CD1c-positive myeloid dendritic cell (primary cell): ENCODE data around the gene SDCBP2.

Experiments
- DNase-seq: peaks from one replicate; pipeline ENCODE4 v3.0.0-alpha.2; 2016; ENCODE audit errors: extremely low spot score

The SDCBP2 gene

DNA sequence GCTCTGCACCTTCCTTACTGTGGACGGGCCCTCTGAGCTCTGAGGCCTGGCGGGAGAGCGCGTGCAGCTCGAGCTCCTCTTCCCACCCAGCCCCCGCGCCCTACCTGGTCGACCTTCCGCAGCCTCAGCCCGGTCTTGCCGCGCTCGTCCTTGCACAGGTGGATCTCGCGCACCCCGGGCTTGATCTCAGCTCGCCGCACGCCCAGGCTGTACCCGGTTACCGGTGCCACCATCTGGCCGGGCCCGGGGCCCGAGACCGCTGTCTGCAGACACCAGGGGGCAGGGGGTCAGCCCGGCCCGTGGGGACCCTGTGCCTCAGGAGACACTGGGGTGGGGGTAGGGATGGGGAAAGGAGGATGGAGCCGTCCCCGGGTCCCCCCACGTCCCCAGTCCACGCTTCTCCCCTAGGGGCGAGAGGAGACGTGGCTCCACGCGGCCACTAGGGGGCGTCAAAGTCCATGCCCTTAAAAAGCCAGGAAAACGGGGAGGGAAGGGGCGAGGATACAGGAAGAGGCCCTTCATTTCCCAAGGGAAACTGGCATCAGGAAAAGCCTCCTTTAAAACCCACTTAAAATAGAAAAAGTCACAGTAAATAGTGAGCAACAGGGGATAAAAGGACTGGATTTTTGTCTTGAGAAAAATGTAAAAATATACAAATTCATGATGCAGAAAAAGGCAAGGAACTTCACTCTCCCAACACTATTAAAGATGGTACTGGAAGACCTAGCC lies 15.5 kb downstream of the SDCBP2 start:
- DNase-seq = peak; percentile 82

DNA sequence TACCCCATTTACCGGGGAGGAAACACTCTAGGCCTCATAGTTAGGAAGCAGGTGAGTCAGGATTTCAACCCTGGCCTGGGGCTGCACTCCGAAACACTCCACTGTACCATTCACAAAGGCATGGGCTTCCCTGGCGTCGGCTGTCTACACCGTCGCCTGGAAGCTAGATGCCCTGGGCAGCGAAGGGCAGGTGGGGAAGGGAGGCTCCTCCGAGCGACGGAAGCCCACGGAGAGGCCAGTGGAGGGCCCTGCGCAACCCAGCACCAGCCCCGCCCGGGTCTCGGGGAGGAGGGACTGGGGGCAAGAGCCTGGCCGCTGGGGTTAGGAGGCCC lies 16.1 kb downstream of the SDCBP2 start:
- DNase-seq = no peak

DNA sequence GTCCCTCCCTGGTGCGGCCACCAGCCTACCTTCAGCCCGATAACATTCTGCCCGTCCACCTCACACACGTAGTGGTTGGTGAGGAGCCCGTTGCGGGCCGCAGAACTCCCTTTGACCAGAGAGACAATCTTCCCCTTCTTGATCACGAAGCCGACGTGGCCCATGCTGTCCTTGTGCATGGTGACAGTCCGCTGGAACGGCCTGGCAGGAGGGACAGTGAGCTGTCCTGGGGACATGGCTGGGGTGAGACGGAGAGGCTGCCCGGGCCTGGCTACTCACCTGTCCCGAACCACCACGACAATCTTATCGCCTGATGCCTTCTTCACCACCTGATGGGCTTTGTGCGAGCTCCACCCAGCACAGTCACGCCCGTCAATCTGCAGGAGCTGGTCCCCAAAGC lies 16.6 kb downstream of the SDCBP2 start:
- DNase-seq = no peak

DNA sequence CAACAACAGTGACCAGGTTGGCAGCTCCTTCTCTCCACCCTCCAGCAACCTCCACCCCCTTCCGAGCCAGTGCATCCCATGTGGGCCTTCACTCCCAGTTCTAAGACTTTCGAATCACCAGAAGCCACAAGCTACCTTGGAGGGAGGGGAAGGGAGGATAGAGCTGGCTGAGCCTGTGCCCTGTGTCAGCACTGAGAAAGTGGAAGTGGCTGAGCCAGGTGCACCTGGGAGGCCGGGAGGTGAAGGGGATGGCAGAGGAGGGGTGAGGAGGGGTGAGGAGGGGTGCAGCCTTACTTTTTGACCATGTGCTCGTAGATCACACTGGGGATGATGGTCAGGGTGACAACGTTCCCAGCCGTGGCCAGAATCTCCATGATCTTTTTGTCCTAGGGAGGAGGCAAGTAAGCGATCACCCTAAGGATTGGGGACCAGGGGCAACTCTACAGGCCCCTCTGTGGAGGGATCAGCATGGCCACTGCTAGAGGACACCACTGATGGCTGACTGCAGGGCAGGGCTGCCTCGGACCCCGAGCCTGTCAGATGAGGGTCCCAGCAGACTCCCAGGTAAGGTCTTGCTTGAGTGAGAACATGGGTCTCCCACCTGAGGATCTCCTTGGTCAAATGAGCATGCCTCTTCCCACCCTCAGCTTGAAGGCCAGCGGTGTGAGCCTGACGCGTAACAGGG lies 18.3 kb downstream of the SDCBP2 start:
- no peak for DNase-seq

DNA sequence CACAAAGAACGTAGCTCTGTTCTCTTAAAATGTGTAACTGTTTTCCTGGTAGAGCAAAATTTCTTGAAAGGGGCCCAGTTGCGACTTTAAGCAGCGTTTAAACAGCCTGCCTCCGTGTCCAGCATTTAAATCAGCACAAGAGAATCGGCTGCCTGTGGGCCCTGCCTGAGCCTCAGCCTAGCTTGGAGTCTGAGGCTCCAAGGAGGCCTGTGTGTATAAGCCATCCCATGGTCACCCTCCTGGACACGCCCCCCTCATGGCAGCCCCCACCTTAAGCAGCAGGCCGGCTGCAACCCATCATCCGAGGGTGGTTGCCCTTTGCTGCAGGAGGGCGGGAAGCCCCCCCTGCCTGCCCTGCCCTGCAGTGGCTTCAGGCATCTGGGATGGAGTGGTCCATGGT lies 18.9 kb downstream of the SDCBP2 start:
- DNase-seq = no peak

DNA sequence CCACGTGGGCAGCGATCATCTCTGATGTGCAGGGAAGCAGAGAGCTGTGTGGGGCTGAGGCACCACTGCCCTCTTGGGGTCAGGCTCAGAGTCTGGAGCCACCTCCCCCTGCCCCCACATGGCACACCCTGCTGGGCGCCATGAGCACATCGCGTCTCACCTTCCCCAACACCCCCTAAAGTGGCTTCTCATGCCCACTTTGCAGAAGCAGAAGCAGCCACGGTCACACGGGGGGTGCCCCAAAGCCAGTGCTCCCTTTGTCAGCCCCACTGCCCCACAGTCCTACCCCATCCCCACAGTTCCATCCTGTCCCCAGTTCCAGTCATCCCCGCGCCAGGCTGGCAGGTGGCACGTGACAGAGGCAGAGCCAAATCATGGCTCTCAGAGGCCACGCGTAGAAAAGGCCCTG lies 19.5 kb downstream of the SDCBP2 start:
- no peak for DNase-seq

DNA sequence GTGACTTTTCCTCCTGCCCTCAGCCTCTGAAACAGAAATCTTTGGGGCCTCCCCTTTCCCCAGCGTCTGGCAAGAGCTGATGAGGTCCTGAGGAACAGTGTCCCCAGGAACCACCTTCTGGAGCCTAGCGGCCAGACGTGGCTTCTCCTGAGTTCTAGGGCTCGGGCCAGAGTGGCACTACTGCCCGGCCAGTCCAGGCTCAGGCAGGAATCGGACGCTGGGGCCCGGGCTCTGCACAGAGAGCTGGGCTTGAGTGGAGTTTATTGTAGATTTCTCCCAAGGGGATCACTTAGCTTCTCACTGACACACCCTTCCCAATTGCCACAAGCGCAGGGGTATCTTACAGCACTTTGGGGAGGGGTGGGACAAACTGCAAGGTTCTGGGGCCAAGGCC lies 20.2 kb downstream of the SDCBP2 start:
- DNase-seq = no peak

DNA sequence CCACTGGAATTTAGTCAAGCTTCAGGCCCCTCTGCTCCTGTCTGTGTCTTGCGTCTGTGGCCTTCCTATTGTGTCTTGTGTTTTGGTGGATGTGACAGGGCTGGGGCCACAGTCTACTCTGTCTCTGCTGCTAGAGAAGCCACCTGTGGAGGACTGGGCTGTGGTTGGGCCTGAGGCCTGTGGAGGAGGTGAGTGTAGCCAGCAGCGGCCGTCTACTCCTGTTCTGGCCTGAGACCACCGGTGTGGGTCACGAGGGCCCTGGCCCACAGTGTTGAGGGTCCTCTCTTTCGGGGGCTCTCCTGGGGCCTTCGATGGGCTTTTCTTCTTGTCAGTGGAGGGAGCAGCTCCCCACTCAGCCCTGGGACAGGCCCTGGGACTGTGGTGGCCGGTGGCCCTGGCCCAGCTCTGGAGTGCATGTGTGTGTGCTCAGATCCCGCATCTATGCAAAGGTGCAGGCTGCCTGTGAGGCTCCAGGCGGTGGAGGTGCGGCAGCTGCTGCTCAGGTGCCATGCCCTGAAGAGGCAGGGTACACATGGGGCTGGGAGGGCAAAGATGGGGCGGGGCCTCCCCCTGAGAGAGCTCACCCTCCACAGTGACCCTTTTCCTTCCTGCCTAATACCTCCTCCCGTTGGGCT lies 20.8 kb downstream of the SDCBP2 start:
- DNase-seq = no peak

DNA sequence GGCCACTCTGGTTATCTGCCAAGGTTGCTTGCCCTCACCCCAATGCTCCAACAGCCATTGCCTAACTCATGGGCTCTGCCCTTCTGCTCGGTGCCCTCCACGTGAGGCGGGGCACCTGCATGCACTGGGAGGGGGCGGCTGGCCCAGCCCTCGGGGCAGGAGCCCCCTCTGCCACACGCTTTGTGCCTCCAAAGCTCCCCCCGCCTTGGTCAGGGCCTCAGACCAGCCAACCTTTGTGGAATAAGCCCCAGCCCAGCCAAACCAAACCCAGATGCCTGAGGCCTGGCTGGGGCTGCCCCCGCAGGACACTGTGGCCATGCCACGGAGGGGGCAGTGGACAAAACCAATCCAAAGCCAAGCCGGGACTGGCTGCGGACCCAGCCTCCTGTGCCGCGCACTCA lies 21.4 kb downstream of the SDCBP2 start:
- no peak for DNase-seq

DNA sequence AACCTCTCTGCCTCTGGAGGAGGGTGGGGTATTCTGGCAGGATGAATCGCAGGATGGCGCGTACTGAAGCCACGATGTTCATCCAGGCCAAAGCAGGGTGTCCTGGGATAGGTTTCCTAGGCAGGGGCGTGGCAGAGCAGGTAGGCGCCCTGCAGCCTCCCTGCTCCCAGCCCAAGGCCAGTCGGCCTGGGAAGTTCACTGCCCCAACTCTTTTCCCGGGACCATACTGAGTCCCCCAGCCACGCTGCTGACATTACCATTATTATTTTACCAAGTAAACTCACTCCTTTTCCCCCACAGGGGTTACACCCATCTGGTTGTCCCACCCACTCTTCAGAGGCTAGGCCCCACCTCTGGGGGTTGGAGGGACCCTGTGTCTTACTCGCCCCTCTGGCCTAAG lies 21.8 kb downstream of the SDCBP2 start:
- no peak for DNase-seq

DNA sequence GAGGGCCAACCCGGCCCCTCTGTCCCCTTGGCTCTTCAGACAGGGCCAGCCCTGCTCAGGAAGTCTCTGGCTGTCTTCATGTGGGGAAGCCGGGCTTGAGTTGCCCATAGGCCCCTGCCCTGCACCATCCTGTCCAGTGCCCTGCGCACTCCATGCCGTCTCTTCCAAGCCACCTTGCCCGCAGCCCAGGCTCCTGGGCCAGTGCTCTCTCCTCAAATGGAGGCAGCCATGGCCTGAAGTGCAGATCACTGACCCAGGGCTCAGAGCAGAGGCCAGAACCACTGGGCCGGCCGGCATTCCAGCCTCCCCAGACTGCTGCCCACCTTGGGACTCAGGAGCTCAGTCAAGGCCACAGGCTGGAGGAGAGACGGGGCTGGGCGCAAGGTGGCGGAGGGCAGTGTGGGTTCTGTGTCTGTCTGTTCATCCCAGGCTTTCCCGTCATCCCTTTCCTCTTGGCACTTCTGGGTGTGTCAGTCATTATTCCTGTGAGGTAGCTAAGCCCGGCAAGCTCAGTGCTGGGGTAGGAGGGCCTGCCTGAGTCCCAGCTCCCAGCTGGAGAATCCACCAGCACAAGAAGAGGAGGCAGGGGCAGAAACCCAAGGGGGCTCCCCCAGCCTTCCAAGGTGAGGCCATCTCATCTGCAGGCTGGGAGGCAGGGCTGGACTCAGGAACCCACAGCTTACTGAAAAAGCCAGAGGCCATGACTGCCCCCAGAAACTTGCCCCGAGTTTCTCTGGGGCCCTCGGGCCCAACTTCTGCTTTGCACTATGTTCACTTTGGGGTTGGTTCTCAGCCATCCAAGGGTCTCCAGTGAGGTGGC lies 22.4 kb downstream of the SDCBP2 start:
- no peak for DNase-seq

DNA sequence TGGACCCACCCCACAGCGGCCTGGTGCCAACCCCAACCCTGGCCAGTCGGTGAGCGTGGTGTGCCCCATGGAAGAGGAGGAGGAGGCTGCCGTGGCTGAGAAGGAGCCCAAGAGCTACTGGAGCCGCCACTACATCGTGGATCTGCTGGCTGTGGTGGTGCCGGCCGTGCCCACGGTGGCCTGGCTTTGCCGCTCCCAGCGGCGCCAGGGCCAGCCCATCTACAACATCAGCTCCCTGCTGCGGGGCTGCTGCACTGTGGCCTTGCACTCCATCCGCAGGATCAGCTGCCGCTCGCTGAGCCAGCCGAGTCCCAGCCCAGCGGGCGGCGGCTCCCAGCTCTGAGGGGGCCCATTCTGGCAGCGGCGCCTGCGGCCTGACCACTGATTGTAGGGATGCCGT lies 23.2 kb downstream of the SDCBP2 start:
- DNase-seq = no peak

DNA sequence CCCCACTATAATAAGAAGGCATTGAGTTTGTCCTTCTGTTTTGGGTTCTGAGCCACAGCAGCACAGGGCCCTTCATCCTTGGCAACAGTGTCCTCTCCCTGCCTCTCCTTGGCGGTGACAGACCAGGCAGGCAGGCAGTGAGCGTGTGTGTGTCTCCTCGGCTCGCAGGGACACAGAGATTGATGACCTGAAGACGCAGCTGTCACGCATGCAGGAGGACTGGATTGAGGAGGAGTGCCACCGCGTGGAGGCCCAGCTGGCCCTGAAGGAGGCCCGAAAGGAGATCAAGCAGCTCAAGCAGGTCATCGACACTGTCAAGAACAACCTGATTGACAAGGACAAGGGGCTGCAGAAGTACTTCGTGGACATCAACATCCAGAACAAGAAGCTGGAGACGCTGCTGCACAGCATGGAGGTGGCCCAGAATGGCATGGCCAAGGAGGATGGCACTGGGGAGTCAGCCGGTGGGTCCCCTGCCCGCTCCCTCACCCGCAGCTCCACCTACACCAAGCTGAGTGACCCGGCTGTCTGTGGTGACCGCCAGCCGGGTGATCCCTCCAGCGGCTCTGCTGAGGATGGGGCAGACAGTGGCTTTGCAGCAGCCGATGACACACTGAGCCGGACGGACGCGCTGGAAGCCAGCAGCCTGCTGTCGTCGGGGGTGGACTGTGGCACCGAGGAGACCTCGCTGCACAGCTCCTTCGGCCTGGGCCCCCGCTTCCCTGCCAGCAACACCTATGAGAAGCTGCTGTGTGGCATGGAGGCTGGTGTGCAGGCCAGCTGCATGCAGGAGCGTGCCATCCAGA lies 24.0 kb downstream of the SDCBP2 start:
- no peak for DNase-seq

DNA sequence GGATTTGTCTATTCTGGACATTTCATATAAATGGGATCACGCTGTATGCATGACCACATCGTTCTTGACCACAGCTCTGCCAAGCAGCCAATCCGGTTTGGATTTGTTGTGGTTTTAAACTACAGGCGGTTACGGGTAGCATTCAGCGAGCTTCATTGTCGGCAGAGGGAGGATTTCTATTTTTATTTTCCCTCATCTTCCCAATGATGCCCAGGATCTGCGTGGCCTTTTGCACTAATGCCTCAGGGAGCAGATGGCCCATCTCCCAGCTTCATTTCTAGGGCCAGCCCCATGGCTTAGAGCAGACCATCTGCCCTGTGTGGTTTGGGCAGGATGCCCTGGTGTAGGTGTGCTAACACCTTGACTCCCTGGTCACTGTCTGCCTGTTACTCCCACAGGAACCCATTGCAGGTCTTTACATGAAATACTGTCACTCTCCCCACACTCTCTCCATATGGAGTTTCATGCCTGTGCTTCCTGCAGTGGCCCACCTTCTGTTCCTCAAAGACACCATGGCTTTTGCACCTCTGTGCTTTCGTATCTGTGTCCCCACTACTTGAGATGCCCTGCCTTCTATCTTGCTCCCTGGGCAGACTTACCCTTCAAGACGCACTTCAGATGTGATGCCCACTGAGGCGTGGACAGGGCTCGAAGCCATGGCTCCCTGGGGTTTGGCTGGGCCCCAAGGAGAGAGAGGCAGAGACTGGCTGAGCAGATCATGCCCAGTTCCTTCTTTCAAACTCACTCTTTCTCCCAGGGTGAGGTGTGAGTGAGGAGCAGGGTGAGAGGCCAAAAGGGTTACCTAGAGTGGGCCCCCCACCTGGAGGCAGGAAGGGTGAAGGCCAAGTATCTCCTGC lies 26.0 kb downstream of the SDCBP2 start:
- no peak for DNase-seq

DNA sequence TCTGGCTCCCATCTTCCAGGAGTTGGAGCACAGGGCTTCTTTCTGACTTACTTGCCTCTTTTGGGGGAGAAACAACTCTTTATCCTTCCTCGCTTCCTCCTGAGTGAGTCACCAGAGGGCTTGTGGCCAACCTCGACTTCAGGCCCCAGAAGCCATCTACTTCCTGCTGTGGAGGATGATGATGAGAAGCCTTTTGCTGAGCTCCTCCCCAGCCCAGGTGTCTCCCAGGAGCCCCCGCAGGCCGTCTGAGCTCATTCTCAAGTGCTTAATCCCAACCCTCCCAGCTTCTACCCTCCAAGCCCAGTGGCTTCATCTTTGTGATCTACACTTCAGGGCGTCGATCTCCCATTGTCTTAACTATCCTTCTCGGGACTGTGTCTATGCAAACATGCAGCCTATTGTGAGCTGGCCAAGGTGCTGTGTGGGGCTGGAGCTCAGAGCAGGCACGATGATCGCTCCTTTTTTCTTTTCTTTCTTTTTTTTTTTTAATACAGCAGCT lies 27.9 kb downstream of the SDCBP2 start:
- peak; percentile 20 for DNase-seq

DNA sequence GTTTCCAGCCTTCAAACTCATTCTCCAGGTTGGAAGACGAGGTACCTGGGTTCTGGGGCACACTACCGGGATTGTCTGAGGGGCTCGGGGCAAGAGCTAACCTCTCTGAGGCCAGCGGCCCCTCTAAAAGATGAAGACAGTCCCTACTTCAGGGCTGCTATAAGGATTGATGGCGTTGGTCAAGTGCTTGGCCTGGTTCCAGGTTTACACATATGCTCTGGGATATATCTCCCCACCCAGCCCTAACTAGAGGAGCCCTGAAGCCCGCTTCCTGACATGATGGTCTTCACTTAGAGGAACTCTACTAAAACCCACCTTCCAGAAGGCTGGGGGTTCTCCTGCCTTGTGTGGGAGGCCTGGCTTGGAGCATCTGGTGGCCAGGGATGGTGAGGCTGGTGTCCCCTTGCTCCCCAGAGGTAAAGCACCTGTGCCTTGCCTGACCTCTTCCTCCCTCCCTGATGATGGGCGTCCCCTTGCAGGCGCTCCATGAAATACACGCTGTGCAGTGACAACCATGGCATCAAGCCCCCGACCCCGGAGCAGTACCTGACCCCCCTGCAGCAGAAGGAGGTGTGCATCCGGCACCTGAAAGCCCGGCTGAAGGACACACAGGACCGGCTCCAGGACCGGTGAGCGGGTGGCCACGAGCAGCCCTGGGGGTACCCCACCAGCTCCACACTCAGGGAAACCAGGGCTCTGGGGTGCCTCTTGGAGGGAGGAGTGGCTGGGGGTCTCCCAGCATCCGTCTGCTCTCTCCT lies 28.7 kb downstream of the SDCBP2 start:
- no peak for DNase-seq

DNA sequence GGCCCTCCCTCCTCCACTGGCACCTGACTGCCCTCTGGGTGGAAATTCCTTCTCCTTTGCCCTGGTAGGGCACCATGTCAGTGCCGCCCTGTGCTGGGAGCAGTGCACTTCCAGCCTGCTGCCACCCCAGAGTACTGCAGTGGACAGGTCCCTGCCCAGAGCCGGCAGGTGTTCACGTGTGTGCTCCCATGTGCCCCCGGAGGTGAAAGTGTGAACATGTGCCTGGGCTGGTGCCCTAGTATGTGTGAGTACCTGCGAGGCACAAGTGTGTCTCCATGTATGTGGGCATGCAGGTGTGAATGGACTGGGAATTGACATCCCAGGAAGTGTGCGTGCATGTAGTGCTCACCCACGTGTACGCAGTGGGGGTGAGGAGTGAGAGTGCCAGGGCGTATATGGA lies 29.4 kb downstream of the SDCBP2 start:
- no peak for DNase-seq

DNA sequence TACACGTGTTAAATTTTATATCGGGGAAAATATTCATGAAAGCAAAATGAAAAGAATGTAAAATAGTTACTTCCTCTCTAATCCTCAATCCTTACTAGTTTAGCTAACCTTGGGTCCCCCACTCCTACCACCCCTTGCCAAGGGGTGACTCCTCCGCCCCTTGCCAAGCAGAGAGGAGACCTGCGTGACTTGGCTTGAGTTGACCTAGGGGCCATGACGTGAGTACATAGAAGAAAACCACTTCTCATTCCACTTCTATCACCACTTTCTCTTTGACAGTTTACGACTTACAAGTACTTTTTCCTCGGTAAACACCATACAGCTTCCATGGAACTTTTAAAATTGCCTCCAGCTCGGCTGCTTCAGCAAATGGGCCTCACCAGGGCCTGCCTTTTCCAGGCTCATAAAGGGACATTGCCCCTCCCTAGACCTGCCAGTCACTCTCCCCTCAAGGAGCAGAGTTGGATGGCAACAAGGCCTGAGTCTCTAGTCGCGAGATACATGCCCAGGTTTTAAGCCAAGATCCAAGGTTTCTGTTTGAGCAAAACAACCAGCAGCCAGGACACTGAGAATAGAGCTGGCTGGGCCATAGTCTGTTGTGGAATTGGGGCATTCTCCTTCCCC lies 29.9 kb downstream of the SDCBP2 start:
- no peak for DNase-seq

DNA sequence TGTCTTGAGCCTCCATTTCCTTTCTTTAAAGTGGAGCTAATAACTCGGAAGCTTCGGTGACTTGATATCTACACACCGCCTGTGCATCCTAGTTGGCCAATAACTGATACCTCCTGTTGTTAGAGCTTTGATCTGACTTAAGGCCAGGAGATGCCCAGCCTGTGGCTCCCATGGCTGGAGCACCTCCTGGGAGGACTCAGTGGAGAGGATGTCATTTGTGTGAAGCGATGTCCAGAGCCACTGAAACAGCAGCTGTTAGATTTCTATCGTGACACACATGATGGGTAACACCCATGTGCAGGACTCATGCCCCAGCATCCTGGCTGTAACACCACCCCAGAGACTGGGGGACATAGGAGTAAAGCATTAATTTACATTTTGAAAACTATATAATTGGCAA lies 30.8 kb downstream of the SDCBP2 start:
- DNase-seq = no peak
